Measurements from ENCODE around the gene UBXN7.
"Not testable (repeated sequence)": the region's sequence is repeated elsewhere in the genome, so short reads cannot be mapped to it uniquely, and the experiment has no call there.

UBXN7 gene, protein sequence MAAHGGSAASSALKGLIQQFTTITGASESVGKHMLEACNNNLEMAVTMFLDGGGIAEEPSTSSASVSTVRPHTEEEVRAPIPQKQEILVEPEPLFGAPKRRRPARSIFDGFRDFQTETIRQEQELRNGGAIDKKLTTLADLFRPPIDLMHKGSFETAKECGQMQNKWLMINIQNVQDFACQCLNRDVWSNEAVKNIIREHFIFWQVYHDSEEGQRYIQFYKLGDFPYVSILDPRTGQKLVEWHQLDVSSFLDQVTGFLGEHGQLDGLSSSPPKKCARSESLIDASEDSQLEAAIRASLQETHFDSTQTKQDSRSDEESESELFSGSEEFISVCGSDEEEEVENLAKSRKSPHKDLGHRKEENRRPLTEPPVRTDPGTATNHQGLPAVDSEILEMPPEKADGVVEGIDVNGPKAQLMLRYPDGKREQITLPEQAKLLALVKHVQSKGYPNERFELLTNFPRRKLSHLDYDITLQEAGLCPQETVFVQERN

DNA sequence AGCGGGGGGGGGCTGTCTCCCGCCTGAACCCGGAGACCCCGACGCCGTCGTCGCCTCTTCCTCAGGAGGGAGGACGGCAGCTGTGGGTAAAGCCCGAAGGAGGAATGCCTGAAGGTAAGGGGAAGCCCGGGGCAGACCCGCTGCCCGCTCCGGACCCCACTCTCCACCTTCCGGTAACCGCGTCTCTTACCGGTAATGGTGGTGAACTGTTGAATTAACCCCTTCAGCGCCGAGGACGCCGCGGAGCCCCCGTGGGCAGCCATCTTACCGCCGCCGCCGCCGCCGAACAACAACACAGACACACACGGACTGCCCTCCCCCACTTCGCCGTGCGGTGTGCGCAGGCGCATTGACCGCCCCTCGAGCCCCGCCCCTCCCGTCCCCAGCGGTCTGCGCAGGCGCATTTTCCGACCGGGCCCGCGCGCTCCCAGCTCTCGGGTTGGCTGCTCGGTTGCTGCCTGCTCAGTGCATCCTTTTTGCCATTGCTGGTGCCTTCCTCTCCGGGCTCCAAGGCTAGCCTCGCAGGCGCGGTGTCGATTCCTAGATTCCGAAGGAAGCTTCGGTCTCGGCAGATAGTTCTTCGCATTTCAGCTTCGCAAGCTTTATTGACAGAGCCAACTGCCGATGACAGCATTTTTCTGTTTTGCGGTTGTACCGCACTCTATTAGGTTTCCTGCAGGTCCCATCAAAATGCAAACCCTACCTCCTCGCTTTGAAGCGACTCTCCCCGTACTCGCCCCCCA is at the start of gene UBXN7:
UBXN7 (minus strand) TSS at position 291 of the 743 bp plus-strand sequence; CDS start at position 263, 28 bp downstream.
- FAIRE-seq: no peak

DNA sequence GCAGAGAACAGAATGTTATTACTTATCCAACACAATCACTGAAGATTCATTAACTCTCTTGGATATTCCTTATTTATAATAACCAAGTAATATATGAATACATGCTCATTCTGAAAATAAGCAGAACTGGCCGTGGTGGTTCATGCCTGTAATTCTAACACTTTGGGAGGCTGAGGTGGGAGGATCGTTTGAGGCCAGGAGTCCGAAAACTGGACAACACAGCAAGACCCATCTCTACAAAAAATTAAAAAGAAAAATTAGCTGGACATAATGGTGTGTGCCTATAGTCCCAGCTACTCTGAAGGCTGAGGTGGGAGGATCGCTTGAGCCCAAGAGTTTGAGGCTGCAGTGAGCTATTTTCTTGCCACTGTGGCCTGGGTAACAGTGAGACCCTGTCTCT is 45.5 kb upstream of the UBXN7 start:
- FAIRE-seq: no peak

DNA sequence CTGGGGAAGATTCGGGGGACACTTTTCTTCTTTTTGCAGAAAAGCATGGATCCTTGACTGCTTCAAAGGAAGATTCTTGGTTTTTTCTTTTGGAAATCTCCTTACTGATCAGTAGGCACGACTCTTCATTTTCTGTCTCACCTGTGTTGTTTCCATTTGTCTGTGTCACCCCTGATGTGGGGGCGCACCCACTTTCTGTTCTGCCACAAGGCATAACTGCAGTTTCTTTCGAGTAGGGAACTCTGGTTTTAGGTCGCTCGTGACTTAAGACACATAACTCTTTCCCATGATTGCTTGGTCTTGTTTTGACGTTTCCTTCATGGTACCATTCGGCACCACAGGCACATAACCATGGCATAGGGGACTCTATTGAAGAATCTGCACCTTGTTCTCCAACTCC is 40.1 kb upstream of the UBXN7 start:
- FAIRE-seq: no peak

DNA sequence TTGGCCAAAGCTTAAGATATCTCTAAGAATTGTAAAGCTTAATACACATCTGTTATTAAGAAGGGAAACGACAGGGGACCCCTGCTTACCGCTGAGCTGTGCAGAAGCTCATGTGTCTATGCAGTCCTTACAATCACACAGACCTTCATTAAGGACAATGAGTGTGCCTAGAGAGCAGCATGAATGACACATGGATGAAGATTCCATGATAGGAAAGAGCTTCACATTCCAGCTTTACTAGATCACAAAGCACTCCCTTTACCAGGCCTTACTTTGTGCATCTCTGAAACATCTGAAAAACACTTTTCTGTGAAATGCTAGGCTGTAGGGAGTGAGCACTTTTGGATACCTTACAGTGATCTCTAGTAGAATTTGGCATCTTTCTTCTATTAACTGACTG is 39.3 kb upstream of the UBXN7 start:
- no peak for FAIRE-seq

DNA sequence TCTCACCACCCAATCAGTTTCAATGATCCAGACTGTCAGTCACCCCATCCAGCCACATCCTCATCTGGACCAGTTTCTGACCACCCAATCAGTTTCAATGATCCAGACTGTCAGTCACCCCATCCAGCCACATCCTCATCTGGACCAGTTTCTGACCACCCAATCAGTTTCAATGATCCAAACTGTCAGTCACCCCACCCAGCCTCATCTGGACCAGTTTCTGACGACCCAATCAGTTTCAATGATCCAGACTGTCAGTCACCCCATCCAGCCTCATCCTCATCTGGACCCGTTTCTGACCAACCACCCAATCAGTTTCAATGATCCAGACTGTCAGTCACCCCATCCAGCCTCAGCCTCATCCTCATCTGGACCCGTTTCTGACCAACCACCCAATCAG is 38.0 kb upstream of the UBXN7 start:
- not testable (repeated sequence) for FAIRE-seq

DNA sequence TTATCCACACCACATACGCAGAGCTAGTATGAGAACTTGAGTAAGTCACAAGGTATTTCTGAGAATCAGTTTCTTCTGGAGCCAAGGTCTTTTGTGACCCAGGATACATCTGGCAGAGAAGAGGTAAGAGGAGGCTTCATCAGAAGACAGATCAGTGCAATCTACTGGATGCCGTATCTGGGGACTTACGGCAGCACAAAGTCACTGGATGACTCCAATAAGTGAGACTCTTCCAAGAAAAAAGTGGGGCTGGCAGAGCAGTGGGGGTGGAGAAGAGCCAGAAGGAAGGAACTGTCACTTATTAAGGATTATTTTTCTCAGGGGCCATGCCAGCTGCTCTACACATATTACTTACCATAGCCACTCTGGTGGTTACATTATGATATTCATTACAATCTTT is 31.6 kb upstream of the UBXN7 start:
- no peak for FAIRE-seq

DNA sequence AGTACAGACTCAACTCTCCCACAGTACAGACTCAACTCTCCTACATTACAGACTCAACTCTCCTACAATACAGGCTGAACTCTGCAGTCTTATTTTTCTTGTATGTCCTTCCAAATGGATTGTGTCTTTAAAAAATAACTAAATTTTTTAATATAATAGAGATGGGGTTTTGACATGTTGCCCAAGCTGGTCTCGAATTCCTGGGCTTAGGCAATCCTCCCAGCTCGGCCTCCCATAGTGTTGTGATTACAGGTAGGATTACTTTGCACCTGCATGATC is 31.2 kb upstream of the UBXN7 start:
- no peak for FAIRE-seq

DNA sequence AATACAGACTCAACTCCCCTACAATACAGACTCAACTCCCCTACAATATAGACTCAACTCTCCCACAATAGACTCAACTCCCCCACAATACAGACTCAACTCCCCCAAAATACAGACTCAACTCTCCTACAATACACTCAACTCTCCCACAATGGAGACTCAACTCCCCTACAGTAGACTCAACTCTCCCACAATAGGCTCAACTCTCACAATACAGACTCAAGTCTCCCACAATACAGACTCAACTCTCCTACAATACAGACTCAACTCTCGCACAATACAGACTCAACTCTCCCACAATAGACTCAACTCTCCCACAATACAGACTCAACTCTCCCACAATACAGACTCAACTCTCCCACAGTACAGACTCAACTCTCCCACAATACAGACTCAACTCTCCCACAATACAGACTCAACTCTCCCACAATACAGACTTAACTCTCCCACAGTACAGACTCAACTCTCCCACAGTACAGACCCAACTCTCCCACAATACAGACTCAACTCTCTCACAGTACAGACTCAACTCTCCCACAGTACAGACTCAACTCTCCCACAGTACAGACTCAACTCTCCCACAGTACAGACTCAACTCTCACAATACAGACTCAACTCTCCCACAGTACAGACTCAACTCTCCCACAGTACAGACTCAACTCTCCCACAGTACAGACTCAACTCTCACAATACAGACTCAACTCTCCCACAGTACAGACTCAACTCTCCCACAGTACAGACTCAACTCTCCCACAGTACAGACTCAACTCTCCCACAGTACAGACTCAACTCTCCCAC is 30.7 kb upstream of the UBXN7 start:
- not testable (repeated sequence) for FAIRE-seq

DNA sequence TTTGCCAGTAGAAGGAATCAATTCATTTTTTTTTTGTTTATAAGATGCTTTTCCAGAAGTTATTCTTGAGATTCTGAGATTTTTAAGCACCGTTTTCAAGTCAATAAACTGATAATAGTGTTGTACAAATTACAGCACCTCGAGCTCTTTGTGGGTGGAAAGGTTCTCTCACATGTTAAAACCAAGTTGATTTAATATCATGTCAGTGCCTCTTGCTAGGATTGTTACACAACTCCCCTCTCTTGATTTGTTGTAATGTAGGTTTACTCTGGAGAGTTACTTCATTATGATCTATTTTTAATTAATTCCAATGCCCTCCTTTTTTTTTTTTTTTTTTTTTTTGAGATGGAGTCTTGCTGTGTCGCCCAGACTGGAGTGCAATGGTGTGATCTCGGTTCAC is 25.8 kb upstream of the UBXN7 start:
- FAIRE-seq: no peak

DNA sequence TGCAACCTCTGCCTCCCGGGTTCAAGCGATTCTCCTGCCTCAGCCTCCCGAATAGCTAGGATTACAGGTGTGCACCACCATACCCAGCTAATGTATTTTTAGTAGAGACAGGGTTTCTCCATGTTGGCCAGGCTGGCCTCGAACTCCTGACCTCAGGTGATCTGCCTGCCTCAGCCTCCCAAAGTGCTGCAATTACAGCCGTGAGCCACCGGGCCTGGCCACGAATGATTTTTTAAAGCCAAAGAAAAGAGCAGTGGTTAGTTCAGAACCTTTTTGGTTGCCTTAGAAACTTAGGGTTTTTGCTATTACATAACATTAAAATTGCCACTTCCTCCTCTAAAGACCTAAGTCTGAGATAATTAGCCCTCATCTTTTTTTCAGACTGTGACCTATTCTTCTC is 25.2 kb upstream of the UBXN7 start:
- not testable (repeated sequence) for FAIRE-seq

DNA sequence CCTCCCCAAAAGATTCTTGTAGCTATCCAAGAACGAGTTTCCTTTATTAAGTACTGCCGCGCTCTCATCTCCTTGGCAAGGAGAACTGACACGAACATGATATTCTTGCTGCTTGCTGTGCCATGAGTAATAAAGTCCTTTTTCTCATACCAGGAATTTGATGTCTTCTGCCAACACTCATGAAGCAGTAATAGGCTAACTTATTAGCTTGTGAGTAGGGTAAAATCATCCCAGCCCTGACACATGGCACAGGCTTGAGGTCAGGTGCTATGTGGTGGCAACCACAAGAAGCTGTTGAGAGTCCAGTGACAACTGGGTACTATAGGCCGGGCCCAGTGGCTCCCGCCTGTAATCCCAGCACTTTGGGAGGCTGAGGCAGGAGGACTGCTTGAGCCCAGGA is 22.7 kb upstream of the UBXN7 start:
- no peak for FAIRE-seq

DNA sequence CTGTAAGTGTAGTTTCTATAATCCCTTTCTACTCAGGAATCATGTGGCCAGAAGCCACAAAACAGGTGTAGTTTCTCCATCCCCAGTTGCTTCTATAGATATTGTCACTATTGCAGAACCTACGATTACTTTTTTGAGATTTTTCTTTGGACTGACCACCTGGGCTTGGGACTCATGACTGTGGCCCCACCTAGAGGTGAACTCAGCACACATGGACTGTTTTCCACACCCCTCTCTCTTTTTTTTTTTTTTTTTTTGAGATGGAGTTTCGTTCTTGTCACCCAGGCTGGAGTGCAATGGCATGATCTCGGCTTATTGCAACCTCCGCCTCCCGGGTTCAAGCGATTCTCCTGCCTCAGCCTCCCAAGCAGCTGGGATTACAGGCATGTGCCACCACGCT is 13.2 kb upstream of the UBXN7 start:
- not testable (repeated sequence) for FAIRE-seq

DNA sequence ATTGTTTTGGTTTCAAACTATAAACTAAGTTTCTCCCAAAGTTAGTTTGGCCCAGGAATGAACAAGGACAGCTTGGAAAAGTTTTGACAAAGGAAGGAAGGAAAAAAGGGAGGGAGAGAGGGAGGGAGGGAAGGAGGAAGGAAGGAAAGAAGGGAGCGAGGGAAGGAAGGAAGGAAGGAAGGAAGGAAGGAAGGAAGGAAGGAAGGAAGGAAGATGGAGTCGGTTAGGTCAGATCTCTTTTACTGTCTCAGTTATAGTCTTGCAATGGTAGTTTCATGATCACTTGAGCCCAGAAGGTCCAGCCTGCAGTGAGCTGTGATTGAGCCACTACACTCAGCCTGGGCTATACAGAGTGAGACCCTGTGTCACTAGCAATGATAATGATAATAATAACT is 12.3 kb upstream of the UBXN7 start:
- FAIRE-seq: no peak

DNA sequence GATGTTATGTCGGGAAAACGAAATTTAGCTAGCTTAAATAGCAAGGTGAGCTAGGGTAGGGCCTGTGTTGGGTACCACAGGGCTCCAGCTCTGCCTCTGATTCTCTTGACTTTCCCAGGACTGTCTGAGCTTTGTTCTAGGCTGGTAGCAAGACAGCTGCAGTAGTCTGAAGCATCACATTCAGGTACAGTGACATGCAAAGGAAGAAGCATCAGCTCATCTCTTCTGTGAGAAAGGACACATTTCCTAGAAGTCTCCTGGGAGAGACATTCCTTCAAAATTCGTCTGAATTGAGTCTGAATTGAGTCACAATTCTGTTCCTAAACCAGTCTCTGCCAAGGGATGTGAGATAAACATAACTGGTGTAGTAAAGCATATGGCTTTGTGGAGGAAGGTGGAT is 8.5 kb upstream of the UBXN7 start:
- FAIRE-seq: no peak

DNA sequence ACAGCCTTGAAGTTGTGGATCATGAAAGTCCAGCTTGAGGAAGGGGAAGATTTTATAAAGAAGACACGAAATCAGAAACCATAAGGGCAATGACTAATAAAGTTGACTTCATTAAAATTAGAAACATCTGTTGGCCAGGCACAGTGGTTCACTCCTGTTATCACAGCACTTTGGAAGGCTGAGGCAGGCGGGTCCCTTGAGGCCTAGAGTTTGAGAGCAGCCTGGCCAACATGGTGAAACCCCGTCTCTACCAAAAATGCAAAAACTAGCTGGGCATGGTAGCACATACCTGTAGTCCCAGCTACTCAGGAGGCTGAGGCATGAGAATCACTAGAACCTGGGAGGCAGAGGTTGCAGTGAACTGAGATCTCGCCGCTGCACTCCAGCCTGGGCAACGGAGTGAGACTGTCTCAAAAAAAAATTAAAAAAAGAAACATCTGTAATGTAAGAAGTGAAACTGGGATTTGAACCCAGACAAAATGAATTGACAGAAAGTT is 7.9 kb upstream of the UBXN7 start:
- FAIRE-seq: no peak

DNA sequence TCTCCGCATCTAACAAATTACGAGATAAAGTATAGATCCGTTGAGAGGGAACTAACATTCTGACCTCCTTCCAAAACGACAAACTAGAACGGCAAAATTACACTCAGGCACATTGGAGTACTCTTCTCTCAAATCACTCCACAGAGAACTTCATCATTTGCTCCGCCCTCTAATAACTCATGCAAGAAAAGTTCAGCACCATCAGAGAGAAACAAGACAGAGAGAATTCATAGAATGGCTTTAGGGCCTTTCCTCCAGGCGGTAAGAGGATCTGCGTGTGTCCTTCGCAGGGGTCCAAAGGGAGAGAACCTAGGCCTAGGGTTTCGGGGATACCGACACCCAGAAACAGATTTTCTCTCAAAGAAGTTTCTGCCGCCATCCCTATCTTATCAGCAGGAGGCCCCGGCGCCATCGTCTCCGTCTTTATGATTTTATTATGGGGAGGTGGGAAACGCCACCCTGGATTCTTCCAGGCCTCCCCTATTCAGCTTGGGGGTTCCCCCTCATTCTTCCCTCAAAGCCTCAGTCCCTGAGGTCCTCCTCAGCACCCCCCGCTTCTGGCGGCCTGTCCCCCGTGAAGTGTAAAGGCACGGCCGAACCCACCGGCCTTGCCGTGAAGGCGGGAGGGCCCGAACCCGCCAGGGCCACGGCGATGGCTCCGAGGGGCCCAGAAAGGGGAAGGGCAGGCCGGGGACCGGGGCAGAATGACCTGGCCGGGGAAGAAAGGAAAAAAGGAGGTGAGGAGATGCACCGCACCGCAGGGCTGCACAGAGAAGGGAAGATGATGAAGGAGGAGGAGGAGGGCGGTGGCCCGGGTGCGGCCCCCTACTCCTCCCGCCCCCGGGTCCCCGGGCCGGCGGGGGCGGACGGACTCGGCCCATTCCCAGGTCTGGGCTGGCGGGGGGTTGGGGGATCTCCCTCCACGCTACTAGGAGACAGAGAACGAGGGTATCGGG is 768 bp downstream of the UBXN7 start:
- peak; percentile 78 for FAIRE-seq

DNA sequence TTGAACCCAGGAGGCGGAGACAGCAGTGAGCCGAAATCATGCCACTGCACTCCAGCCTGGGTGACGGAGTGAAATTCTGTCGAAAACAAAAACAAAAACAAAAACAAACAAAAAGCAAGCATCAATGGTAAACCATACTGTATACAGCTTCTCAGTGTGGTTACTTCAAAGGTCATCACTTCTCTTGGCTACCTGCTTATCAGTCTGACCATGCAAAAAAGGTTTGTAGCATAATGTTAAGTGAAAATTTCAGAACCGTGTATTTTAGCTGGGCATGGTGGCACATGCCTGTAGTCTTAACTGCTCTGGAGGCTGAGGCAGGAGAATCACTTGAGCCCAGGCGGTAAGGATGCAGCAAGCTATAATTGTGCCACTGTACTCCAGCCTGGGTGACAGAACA is 4.2 kb downstream of the UBXN7 start:
- FAIRE-seq: no peak

DNA sequence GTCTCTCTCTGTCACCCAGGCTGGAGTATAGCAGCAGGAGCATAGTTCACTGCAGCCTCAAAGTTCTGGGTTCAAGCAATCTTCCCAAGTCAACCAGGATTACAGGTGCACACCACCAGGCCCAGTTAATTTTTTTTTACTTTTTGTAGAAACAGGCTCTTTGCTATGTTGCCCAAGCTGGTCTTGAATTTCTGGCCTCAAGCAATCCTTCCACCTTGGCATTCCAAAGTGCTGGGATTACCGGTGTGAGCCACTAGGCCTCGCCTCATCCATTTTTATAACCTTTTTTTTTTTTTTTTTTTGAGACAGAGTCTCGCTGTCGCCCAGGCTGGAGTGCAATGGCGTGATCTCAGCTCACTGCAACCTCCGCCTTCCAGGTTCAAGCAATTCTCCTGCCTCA is 7.8 kb downstream of the UBXN7 start:
- FAIRE-seq: not testable (repeated sequence)

DNA sequence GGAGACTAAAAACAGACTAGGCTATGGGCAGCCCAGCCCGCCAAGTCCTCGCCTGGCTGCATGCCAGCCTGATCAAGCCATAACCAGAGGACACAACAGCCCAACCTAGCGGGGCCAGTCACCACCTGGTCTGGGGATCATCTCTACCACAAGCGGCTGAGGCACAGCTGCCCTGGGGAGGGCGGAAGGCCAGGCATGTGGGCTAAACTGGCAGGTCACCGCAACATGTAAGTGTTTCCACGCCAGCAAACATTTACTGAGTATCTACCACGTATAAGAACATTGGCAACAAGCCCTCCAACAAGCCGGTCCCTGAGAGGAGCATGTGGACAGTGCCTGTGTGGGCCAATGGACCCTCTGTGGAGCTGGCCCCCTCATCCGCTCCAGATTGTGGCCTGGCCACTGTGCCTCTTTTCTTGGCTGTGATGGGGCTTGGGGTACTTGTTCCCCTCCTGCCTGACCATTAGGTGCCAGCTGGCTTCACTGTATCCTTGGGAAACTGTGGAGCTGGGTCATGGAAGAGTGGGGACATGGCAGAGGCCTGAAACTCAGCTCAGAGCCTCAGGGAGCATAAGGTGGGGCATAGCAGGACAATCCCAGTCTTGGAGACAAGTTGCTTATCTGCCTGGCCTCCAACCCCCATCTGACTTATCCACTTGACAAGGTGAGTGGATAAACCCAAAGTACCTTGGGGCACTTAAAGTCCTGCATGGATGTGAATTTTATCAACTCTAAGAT is 9.0 kb downstream of the UBXN7 start:
- FAIRE-seq: no peak

DNA sequence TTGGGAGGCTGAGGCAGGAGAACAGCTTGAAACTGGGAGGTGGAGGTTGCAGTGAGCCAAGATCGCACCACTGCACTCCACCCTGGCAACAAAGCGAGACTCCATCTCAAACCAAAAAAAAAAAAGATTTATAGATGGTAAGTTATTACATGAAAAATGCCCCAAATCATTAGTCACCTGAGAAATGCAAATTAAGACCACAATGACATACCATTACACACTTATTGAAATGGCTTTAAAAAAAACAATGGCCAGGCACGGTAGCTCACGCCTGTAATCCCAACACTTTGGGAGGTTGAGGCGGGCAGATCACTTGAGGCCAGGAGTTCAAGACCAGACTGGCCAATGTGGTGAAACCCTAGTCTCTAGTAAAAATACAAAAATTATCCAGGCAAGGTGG is 10.6 kb downstream of the UBXN7 start:
- not testable (repeated sequence) for FAIRE-seq

DNA sequence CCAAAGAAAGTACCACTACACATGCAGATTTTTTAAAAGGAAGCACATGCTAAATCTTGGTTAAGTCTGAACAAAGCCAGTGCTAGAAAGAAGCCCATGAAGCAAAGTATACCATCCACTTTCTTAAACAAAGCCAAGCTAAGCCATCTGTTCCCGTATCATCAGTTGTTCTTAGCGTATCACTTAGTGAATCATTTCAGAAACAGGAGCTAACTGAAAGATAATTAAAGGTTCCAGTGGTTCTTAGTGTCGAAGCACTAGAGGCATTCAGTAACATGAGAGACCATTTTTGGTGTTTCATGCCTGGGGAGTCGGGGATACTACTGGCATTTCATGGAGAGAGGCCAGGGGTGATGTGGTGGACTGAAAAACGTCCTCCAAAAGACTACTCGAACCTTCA is 12.8 kb downstream of the UBXN7 start:
- FAIRE-seq: no peak

DNA sequence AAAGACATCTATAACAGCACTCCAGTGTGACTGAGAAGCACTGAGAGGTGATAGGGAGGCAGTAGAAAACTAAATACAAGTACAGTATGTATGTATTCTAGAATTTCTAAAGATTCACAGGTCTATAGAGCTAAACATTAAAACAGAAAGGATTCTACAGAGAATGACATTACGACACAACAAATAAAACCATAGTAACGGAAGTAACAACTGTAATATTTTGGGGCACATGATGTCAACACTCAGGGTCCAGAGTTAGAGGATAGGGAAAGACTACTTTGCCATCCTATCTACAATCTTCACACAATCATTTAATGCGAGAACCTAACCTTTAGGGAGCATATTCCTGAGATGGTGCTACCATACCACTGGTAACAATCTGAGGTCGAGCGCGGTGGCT is 13.6 kb downstream of the UBXN7 start:
- FAIRE-seq: no peak

All from A204.1 (cell line).